Measurements from ENCODE around the gene CDK8.

DNA sequence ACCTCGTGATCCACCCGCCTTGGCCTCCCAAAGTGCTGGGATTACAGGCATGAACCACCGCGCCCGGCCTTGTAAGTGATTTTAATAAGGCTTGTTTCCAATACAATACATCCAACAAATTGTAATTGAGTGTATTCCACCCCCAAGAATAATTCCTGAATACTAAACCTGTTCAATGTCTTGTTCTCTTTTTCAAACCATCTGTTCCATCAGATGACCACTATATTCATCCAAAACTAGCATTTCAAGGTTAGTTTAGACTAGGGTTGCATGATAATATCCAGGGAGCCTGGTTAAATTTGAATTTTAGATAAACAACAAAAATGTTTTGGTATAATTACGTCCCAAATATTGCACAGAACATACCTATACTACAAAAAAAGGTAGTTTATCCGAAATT, 168.1 kb downstream of the CDK8 start:
- TF ChIP-seq, protein P1, sequence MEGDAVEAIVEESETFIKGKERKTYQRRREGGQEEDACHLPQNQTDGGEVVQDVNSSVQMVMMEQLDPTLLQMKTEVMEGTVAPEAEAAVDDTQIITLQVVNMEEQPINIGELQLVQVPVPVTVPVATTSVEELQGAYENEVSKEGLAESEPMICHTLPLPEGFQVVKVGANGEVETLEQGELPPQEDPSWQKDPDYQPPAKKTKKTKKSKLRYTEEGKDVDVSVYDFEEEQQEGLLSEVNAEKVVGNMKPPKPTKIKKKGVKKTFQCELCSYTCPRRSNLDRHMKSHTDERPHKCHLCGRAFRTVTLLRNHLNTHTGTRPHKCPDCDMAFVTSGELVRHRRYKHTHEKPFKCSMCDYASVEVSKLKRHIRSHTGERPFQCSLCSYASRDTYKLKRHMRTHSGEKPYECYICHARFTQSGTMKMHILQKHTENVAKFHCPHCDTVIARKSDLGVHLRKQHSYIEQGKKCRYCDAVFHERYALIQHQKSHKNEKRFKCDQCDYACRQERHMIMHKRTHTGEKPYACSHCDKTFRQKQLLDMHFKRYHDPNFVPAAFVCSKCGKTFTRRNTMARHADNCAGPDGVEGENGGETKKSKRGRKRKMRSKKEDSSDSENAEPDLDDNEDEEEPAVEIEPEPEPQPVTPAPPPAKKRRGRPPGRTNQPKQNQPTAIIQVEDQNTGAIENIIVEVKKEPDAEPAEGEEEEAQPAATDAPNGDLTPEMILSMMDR (IDR thresholded peaks at IDR 0.05) = no peak
- TF ChIP-seq ZFX (IDR thresholded peaks at IDR 0.05; ENCODE audit: borderline replicate concordance) = no peak

Measured in 22Rv1 (cell line).